Omental fat pad (tissue), 4 donors: Measurements from ENCODE around the gene WDFY4. TPM values are rescaled to one million over a fixed set of nuclear protein-coding genes. Genes with fewer than 3 reads are reported as not detected.

Experiments used
- ATAC-seq: fragments of 150-250 bp; one replicate; pipeline ENCODE4 v1.9.1; 2016; ENCODE audit warnings: mild to moderate bottlenecking, moderate library complexity; ENCODE audit not compliant: low FRiP score
- DNase-seq: peaks from one replicate; pipeline ENCODE4 v3.0.0-alpha.2; 2019; ENCODE audit warnings: low spot score
- CTCF ChIP-seq, 3 donors: fragments of 450-650 bp; IDR thresholded peaks; one replicate each; pipeline ENCODE4 v1.5.1; 2016 to 2017; ENCODE audit warnings: antibody characterized with exemption in 3 of 3, mild to moderate bottlenecking in 3 of 3, moderate library complexity in 2 of 3
- total RNA-seq, 4 donors: library from RNA; depleted of rRNA; stranded (reverse); fragments of >200 nt; gene quantifications; one replicate each; pipeline ENCODE4 v1.1.0, GENCODE V29; 2016

Gene WDFY4
- total RNA-seq, 4 donors from 2014 or later: 6.8 to 21.4 (median 10.5) TPM

GRCh38 chr10:48740988-48741387 lies 56.3 kb downstream of the WDFY4 start:
- ATAC-seq (no peak), DNase-seq (no peak)
- TF ChIP-seq CTCF (IDR thresholded peaks at IDR 0.05): no peak

- ATAC-seq (no peak), DNase-seq (no peak)
- TF ChIP-seq CTCF (IDR thresholded peaks at IDR 0.05): no peak
Measured at GRCh38 chr10:48742891-48743860, 58.5 kb downstream of the WDFY4 start.

- TF ChIP-seq CTCF (IDR thresholded peaks at IDR 0.05): no peak
- no peak for DNase-seq
- no peak for ATAC-seq
Measured at GRCh38 chr10:48744587-48744986, 59.9 kb downstream of the WDFY4 start.

GRCh38 chr10:48745662-48746245 lies 61.1 kb downstream of the WDFY4 start:
- DNase-seq: no peak
- no peak for ATAC-seq
- TF ChIP-seq CTCF (IDR thresholded peaks at IDR 0.05): no peak

- no peak for ATAC-seq
- DNase-seq: no peak
- TF ChIP-seq CTCF (IDR thresholded peaks at IDR 0.05): no peak
Measured at GRCh38 chr10:48748573-48748972, 63.9 kb downstream of the WDFY4 start.

GRCh38 chr10:48749254-48749787 lies 64.6 kb downstream of the WDFY4 start:
- no peak for DNase-seq
- ATAC-seq: no peak
- no peak for TF ChIP-seq CTCF (IDR thresholded peaks at IDR 0.05)
